Activated B cell treated with CpG ODN at 0.5 μM for 24 hours (primary cell): Measurements from ENCODE around the gene LBH. TPM values are rescaled to one million over a fixed set of nuclear protein-coding genes. Genes with fewer than 3 reads are reported as not detected.

ENCODE experiments used
- ATAC-seq: fragments of 200-7000 bp; cut with Tn5 transposase; one replicate; pipeline ENCODE4 v1.10.0; 2021; ENCODE audit warnings: low read depth, mild to moderate bottlenecking, moderate library complexity
- CTCF ChIA-PET: fragments of 350-600 bp; sonication (Branson Sonifier 250); formaldehyde crosslinking; loops from one replicate; lab custom pipeline; 2021; ENCODE audit warnings: antibody characterized with exemption; lab: Charles Lee
- POLR2A ChIA-PET: fragments of 350-600 bp; sonication (Branson Sonifier 250); formaldehyde crosslinking; loops from one replicate; lab custom pipeline; 2021; ENCODE audit warnings: antibody characterized with exemption; lab: Charles Lee
- DNase-seq: peaks from one replicate; pipeline ENCODE4 v3.0.0; 2022
- H3K27ac Mint-ChIP-seq: one replicate; pipeline ENCODE4 v1.8.0; 2020; ENCODE audit warnings: mixed read lengths
- H3K27me3 Mint-ChIP-seq: one replicate; pipeline ENCODE4 v1.8.0; 2021; ENCODE audit warnings: mixed read lengths
- H3K36me3 Mint-ChIP-seq: one replicate; pipeline ENCODE4 v1.8.0; 2021; ENCODE audit warnings: low read depth, mixed read lengths
- H3K4me1 Mint-ChIP-seq: one replicate; pipeline ENCODE4 v1.8.0; 2021; ENCODE audit warnings: mixed read lengths
- H3K4me3 Mint-ChIP-seq: one replicate; pipeline ENCODE4 v1.8.0; 2020; ENCODE audit warnings: mild to moderate bottlenecking, mixed read lengths
- H3K9me3 Mint-ChIP-seq: one replicate; pipeline ENCODE4 v1.8.0; 2020; ENCODE audit warnings: mixed read lengths
- intact Hi-C: fragments of 100-400 bp; cut with micrococcal nuclease; formaldehyde crosslinking; loops from one replicate; pipeline ENCODE4 v1.15.1; 2024
- total RNA-seq: library from RNA; stranded (reverse); gene quantifications from 2 replicates; pipeline ENCODE4 v1.2.3, GENCODE V29; 2022
- TF ChIP-seq, protein P1 (sequence below): fragments of 200-600 bp; IDR thresholded peaks from one replicate; pipeline ENCODE4 v1.8.0; 2022; ENCODE audit warnings: antibody characterized with exemption, mild to moderate bottlenecking

LBH gene
- total RNA-seq, 1 donor from 2014 or later, result 131 TPM

DNA sequence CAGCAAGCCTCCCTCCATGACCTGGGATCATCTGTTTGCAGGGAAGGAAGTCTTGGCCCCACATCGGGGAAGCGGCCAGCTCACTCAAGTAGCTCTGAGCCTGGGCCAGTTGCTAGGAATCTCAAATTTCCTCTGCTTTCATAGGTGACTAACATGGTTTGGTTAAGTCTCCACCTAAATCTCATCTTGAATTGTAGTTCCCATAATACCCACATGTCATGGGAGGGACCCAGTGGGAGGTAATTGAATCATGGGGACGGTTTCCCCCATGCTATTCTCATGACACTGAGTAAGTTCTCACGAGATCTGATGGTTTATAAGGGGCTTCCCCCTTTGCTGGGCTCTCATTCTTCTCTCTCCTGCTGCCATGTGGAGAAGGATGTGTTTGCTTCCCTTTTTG, 75.2 kb downstream of the LBH start:
- ATAC-seq (no peak), DNase-seq (no peak)
- Mint-ChIP-seq H3K9me3 (no peaks in the 10 kb centered on the region), H3K27ac (no peak overlapping the region), H3K4me1 (peaks cover 41% of the 10 kb centered on the region), H3K4me3 (no peak overlapping the region), H3K27me3 (no peaks in the 10 kb centered on the region), H3K36me3 (no peaks in the 10 kb centered on the region)
- intact Hi-C loops, result no loop called here
- ChIA-PET CTCF (no interaction called here), POLR2A (interaction anchor here (0.5 kb wide), 1 partner anchor 36 kb away, joined by 6 read pairs; no protein-coding TSS in a partner anchor)
- TF ChIP-seq, protein P1, sequence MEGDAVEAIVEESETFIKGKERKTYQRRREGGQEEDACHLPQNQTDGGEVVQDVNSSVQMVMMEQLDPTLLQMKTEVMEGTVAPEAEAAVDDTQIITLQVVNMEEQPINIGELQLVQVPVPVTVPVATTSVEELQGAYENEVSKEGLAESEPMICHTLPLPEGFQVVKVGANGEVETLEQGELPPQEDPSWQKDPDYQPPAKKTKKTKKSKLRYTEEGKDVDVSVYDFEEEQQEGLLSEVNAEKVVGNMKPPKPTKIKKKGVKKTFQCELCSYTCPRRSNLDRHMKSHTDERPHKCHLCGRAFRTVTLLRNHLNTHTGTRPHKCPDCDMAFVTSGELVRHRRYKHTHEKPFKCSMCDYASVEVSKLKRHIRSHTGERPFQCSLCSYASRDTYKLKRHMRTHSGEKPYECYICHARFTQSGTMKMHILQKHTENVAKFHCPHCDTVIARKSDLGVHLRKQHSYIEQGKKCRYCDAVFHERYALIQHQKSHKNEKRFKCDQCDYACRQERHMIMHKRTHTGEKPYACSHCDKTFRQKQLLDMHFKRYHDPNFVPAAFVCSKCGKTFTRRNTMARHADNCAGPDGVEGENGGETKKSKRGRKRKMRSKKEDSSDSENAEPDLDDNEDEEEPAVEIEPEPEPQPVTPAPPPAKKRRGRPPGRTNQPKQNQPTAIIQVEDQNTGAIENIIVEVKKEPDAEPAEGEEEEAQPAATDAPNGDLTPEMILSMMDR, result no peak

DNA sequence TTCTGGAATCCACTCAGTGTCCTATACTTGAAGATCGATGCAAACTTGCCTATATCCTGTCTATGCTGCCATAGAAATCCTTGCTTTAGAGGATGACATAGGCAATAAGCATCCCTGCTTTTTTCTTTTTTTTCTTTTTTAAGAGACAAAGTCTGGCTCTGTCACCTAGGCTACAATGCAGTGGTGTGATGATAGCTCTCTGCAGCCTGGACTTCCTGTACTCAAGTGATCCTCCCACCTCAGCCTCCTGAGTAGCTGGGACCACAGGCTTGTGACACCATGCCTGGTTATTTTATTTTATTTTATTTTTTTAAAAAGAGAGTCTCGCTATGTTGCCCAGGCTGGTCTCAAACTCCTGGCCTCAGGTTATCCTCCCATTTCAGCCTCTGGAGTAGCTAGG, 76.9 kb downstream of the LBH start:
- TF ChIP-seq, protein P1, result no peak
- CTCF ChIA-PET, result no interaction called here
- ATAC-seq, result no peak
- DNase-seq, result no peak
- Mint-ChIP-seq H3K27me3 (no peaks in the 10 kb centered on the region), H3K36me3 (no peaks in the 10 kb centered on the region), H3K4me3 (no peak overlapping the region), H3K9me3 (no peaks in the 10 kb centered on the region), H3K4me1 (peaks cover 41% of the 10 kb centered on the region), H3K27ac (no peak overlapping the region)
- intact Hi-C loops, result no loop called here
- POLR2A ChIA-PET, result interaction anchor here (2.0 kb wide), 1 partner anchor 21 kb away, joined by 5 read pairs; no protein-coding TSS in a partner anchor

Other genes with a start within 250 kb of the LBH start
- 56.7 and 57.4 TPM in 2 replicates for gene YPEL5, start 84.5 kb upstream of the LBH start, total RNA-seq
- gene LCLAT1, start 215.7 kb downstream of the LBH start, total RNA-seq, result 20.1 and 25.9 TPM in 2 replicates